Astrocyte (in vitro differentiated cells and primary cell): ENCODE measurements around the gene PPP1R17.

Experiments
- EZH2 ChIP-seq: IDR thresholded peaks from 2 replicates; pipeline ENCODE4 v1.6.1; 2012; ENCODE audit warnings: mild to moderate bottlenecking, low read length, inconsistent platforms; ENCODE audit not compliant: insufficient read depth
- TF ChIP-seq, protein P1 (sequence below): IDR thresholded peaks from 2 replicates; pipeline ENCODE4 v1.5.1; 2011; ENCODE audit warnings: low read depth, mild to moderate bottlenecking, inconsistent platforms, low read length, moderate library complexity; ENCODE audit not compliant: insufficient read depth

DNA sequence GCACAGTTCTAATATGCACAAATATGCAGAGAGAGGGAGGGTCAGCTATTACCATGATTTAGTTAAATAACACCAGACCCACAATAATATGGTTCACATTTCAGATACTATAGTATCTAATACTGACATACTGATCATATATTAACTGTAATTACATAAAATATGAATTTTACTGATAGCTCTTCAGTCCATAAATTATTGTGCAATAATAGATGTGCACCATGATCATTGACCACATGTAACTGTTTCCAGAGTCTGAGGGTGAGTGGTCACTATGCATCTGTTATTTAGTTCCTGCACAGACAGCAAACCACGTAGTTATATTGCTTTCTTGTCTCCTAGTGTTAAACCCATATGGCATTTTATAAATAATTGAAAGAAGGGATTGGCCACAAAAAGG lies 29.3 kb downstream of the PPP1R17 start:
- TF ChIP-seq, protein P1, sequence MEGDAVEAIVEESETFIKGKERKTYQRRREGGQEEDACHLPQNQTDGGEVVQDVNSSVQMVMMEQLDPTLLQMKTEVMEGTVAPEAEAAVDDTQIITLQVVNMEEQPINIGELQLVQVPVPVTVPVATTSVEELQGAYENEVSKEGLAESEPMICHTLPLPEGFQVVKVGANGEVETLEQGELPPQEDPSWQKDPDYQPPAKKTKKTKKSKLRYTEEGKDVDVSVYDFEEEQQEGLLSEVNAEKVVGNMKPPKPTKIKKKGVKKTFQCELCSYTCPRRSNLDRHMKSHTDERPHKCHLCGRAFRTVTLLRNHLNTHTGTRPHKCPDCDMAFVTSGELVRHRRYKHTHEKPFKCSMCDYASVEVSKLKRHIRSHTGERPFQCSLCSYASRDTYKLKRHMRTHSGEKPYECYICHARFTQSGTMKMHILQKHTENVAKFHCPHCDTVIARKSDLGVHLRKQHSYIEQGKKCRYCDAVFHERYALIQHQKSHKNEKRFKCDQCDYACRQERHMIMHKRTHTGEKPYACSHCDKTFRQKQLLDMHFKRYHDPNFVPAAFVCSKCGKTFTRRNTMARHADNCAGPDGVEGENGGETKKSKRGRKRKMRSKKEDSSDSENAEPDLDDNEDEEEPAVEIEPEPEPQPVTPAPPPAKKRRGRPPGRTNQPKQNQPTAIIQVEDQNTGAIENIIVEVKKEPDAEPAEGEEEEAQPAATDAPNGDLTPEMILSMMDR = no peak
- TF ChIP-seq EZH2 = no peak
